Astrocyte (in vitro differentiated cells and primary cell): ENCODE measurements around the gene DOCK6. TPM values are rescaled to one million over a fixed set of nuclear protein-coding genes. Genes with fewer than 3 reads are reported as not detected.
"Not testable (repeated sequence)": the region's sequence is repeated elsewhere in the genome, so short reads cannot be mapped to it uniquely, and the experiment has no call there.

Source experiments
- DNase-seq: peaks from one replicate; pipeline ENCODE4 v3.0.0-alpha.2; 2010; ENCODE audit warnings: low read depth
- FAIRE-seq: peaks from 2 replicates; lab custom pipeline; 2011; peaks lifted over from hg19 to GRCh38; lab: Jason Lieb, UNC
- H2AFZ ChIP-seq: 2 replicates; pipeline ENCODE4 v1.6.0; 2012; ENCODE audit warnings: low read depth, low read length, inconsistent platforms
- H3K27ac ChIP-seq: 2 replicates; pipeline ENCODE4 v1.5.1; 2011; ENCODE audit warnings: low read depth, low read length, inconsistent platforms
- H3K27me3 ChIP-seq: 2 replicates; pipeline ENCODE4 v1.6.0; 2011; ENCODE audit warnings: low read length, inconsistent platforms; ENCODE audit not compliant: insufficient read depth
- H3K36me3 ChIP-seq: 2 replicates; pipeline ENCODE4 v1.5.1; 2011; ENCODE audit warnings: low read length, inconsistent platforms; ENCODE audit not compliant: insufficient read depth
- H3K4me1 ChIP-seq: 2 replicates; pipeline ENCODE4 v1.5.1; 2011; ENCODE audit warnings: low read length, inconsistent platforms; ENCODE audit not compliant: insufficient read depth
- H3K4me2 ChIP-seq: 2 replicates; pipeline ENCODE4 v1.6.0; 2012; ENCODE audit warnings: low read length, inconsistent platforms
- H3K4me3 ChIP-seq: 2 replicates; pipeline ENCODE4 v1.5.1; 2011; ENCODE audit warnings: low read depth, mild to moderate bottlenecking, low read length, inconsistent platforms; ENCODE audit not compliant: insufficient read depth
- H3K79me2 ChIP-seq: 2 replicates; pipeline ENCODE4 v1.6.0; 2012; ENCODE audit warnings: mild to moderate bottlenecking, low read length, inconsistent platforms; ENCODE audit not compliant: insufficient read depth
- H3K9ac ChIP-seq: 2 replicates; pipeline ENCODE4 v1.6.0; 2012; ENCODE audit warnings: mild to moderate bottlenecking, low read length, inconsistent platforms
- H3K9me3 ChIP-seq: 2 replicates; pipeline ENCODE4 v1.5.1; 2012; ENCODE audit warnings: low read depth, mild to moderate bottlenecking, low read length, inconsistent platforms; ENCODE audit not compliant: insufficient read depth
- H4K20me1 ChIP-seq: 2 replicates; pipeline ENCODE4 v1.6.0; 2012; ENCODE audit warnings: low read length, inconsistent platforms; ENCODE audit not compliant: insufficient read depth
- H3K27ac Mint-ChIP-seq: one replicate; pipeline ENCODE4 v1.8.0; 2021; ENCODE audit warnings: mild to moderate bottlenecking, mixed read lengths; ENCODE audit not compliant: unreplicated experiment
- H3K27me3 Mint-ChIP-seq: one replicate; pipeline ENCODE4 v1.8.0; 2021; ENCODE audit warnings: low read depth, mixed read lengths; ENCODE audit not compliant: unreplicated experiment
- H3K36me3 Mint-ChIP-seq: one replicate; pipeline ENCODE4 v1.8.0; 2021; ENCODE audit warnings: low read depth, mixed read lengths; ENCODE audit not compliant: unreplicated experiment
- H3K4me1 Mint-ChIP-seq: one replicate; pipeline ENCODE4 v1.8.0; 2021; ENCODE audit warnings: low read depth, mixed read lengths; ENCODE audit not compliant: unreplicated experiment
- H3K4me3 Mint-ChIP-seq: one replicate; pipeline ENCODE4 v1.8.0; 2021; ENCODE audit warnings: mild to moderate bottlenecking, moderate library complexity, mixed read lengths; ENCODE audit not compliant: unreplicated experiment
- H3K9me3 Mint-ChIP-seq: one replicate; pipeline ENCODE4 v1.8.0; 2021; ENCODE audit warnings: mild to moderate bottlenecking, mixed read lengths; ENCODE audit not compliant: unreplicated experiment
- CTCF ChIP-seq: IDR thresholded peaks from 2 replicates; pipeline ENCODE4 v1.5.1; 2011; ENCODE audit warnings: low read depth, mild to moderate bottlenecking, inconsistent platforms, low read length, moderate library complexity; ENCODE audit not compliant: insufficient read depth
- EZH2 ChIP-seq: IDR thresholded peaks from 2 replicates; pipeline ENCODE4 v1.6.1; 2012; ENCODE audit warnings: mild to moderate bottlenecking, low read length, inconsistent platforms; ENCODE audit not compliant: insufficient read depth
- total RNA-seq: library from RNA; stranded (reverse); gene quantifications from 2 replicates; pipeline ENCODE4 v1.2.1, GENCODE V29; 2021

DOCK6 gene
- total RNA-seq, 1 donor from 2014 or later: 38.3 TPM

DNA sequence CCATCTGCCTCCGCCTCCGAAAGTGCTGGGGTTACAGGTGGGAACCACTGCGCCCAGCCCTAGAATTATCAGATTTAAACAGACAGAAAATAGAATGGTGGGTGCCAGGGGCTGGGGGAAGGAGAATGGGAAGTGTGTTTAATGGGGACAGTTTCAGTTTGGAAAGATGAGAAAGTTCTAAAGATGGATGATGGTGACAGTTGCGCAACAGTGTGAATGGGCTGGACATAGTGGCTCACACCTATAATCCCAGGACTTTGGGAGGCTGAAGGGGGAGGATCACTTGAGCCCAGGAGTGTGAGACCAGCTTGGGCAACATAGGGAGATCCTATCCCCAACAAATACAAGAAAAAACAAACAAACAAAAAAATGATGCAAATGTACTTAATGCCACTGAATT lies 80.8 kb downstream of the DOCK6 start:
- no peak overlapping the region for H3K27ac Mint-ChIP-seq
- Histone ChIP-seq H3K4me3 (no peak overlapping the region), H3K36me3 (peaks cover 12% of the 10 kb centered on the region), H3K27me3 (no peaks in the 10 kb centered on the region), H3K9me3 (no peaks in the 10 kb centered on the region), H2AFZ (no peak overlapping the region), H3K4me1 (peaks cover 10% of the 10 kb centered on the region), H3K4me2 (no peak overlapping the region), H3K79me2 (peaks cover 7% of the 10 kb centered on the region), H3K27ac (no peak overlapping the region), H4K20me1 (peaks cover 8% of the 10 kb centered on the region), H3K9ac (no peak overlapping the region)
- DNase-seq (no peak), FAIRE-seq (no peak)
- no peaks in the 10 kb centered on the region for H3K4me1 Mint-ChIP-seq
- H3K27me3 Mint-ChIP-seq: no peaks in the 10 kb centered on the region
- H3K36me3 Mint-ChIP-seq: peaks cover 26% of the 10 kb centered on the region
- H3K9me3 Mint-ChIP-seq: no peaks in the 10 kb centered on the region
- TF ChIP-seq CTCF: no peak
- TF ChIP-seq EZH2: no peak
- no peak overlapping the region for H3K4me3 Mint-ChIP-seq

DNA sequence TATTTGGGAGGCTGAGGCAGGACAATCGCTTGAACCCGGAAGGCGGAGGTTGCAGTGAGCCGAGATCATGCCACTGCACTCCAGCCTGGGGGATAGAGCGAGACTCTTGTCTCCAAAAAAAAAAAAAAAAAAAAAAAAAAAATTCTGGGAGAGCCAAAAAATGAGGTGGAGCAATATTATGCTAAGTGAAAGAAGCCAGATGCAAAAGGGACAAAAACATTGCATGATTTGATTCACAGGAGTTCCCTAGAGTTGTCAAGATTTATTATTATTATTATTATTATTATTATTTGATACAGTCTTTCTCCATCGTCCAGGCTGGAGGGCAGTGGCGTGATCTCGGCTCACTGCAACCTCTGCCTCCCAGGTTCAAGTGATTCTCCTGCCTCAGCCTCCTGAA lies 81.3 kb downstream of the DOCK6 start:
- not testable (repeated sequence) for H3K4me3 Mint-ChIP-seq, H3K27ac ChIP-seq, H3K9me3 ChIP-seq, DNase-seq, FAIRE-seq, H3K4me1 Mint-ChIP-seq, H3K9ac ChIP-seq, H3K4me3 ChIP-seq, H3K27ac Mint-ChIP-seq, H3K79me2 ChIP-seq, H3K9me3 Mint-ChIP-seq, H3K4me2 ChIP-seq, H4K20me1 ChIP-seq, H2AFZ ChIP-seq, H3K27me3 ChIP-seq, H3K27me3 Mint-ChIP-seq
- peaks cover 10% of the 10 kb centered on the region for H3K4me1 ChIP-seq
- peaks cover 29% of the 10 kb centered on the region for H3K36me3 Mint-ChIP-seq
- H3K36me3 ChIP-seq: peaks cover 16% of the 10 kb centered on the region

- Histone ChIP-seq H3K9me3 (no peaks in the 10 kb centered on the region), H3K4me2 (no peak overlapping the region), H2AFZ (no peak overlapping the region), H3K27ac (no peak overlapping the region), H4K20me1 (peaks cover 8% of the 10 kb centered on the region), H3K4me1 (peaks cover 10% of the 10 kb centered on the region), H3K79me2 (peaks cover 7% of the 10 kb centered on the region), H3K4me3 (no peak overlapping the region), H3K27me3 (no peaks in the 10 kb centered on the region), H3K9ac (no peak overlapping the region), H3K36me3 (peaks cover 18% of the 10 kb centered on the region)
- Mint-ChIP-seq H3K36me3 (peaks cover 27% of the 10 kb centered on the region), H3K27ac (no peak overlapping the region), H3K27me3 (no peaks in the 10 kb centered on the region), H3K4me1 (no peaks in the 10 kb centered on the region), H3K9me3 (no peaks in the 10 kb centered on the region), H3K4me3 (no peak overlapping the region)
- TF ChIP-seq EZH2 (no peak), CTCF (no peak)
- no peak for FAIRE-seq
- no peak for DNase-seq
These were observed 82.0 kb downstream of the DOCK6 start for GRCh38 chr19:11180346-11180745.
